WTC11 (cell line): Measurements from ENCODE around the gene MSL1. TPM values are rescaled to one million over a fixed set of nuclear protein-coding genes. Genes with fewer than 3 reads are reported as not detected.

ENCODE experiments used
- ATAC-seq: fragments of 200-7000 bp; cut with Tn5 transposase; 2 replicates; pipeline ENCODE4 v1.10.0; 2021; ENCODE audit warnings: mild to moderate bottlenecking, moderate library complexity
- CTCF ChIA-PET: fragments of 300-600 bp; sonication (Branson Sonifier 250); formaldehyde crosslinking; loops from one replicate; lab custom pipeline; 2021; ENCODE audit warnings: antibody characterized with exemption; lab: Charles Lee
- POLR2A ChIA-PET: fragments of 350-600 bp; sonication (Branson Sonifier 250); formaldehyde crosslinking; loops from one replicate; lab custom pipeline; 2021; ENCODE audit warnings: antibody characterized with exemption; lab: Charles Lee
- DNase-seq: peaks from one replicate; pipeline ENCODE4 v3.0.0; 2021; ENCODE audit warnings: low spot score
- H3K27ac Mint-ChIP-seq: 2 replicates; pipeline ENCODE4 v1.8.0; 2021; ENCODE audit warnings: mixed read lengths
- H3K27me3 Mint-ChIP-seq: 2 replicates; pipeline ENCODE4 v1.8.0; 2021; ENCODE audit warnings: low read depth, mild to moderate bottlenecking, moderate library complexity, mixed read lengths
- H3K36me3 Mint-ChIP-seq: 2 replicates; pipeline ENCODE4 v1.8.0; 2021; ENCODE audit warnings: mixed read lengths
- H3K4me1 Mint-ChIP-seq: 2 replicates; pipeline ENCODE4 v1.8.0; 2022; ENCODE audit warnings: mixed read lengths
- H3K4me3 Mint-ChIP-seq: 2 replicates; pipeline ENCODE4 v1.8.0; 2021; ENCODE audit warnings: mild to moderate bottlenecking, moderate library complexity, mixed read lengths
- H3K9me3 Mint-ChIP-seq: 2 replicates; pipeline ENCODE4 v1.8.0; 2021; ENCODE audit warnings: mixed read lengths
- CREM ChIP-seq: sonication (generic); formaldehyde crosslinking; IDR thresholded peaks from 2 replicates; pipeline ENCODE4 v1.8.1; 2022; ENCODE audit warnings: mild to moderate bottlenecking, missing genetic modification reagents, moderate library complexity
- EMX1 ChIP-seq: fragments of 250-450 bp; sonication (Bioruptor Pico); IDR thresholded peaks from 2 replicates; pipeline ENCODE4 v1.8.0; 2021; ENCODE audit warnings: mild to moderate bottlenecking
- FOXP1 ChIP-seq: sonication (generic); formaldehyde crosslinking; IDR thresholded peaks from 2 replicates; pipeline ENCODE4 v1.8.0; 2022; ENCODE audit warnings: missing genetic modification reagents, mild to moderate bottlenecking, moderate library complexity, borderline replicate concordance
- SMAD3 ChIP-seq: sonication (generic); formaldehyde crosslinking; IDR thresholded peaks from 2 replicates; pipeline ENCODE4 v1.8.0; 2022; ENCODE audit warnings: missing genetic modification reagents, mild to moderate bottlenecking, borderline replicate concordance
- total RNA-seq: library from RNA; stranded (reverse); gene quantifications from 3 replicates; pipeline ENCODE4 v1.2.3, GENCODE V29; 2021
- TF ChIP-seq, protein P1 (sequence below): sonication (generic); formaldehyde crosslinking; IDR thresholded peaks from 2 replicates; pipeline ENCODE4 v1.8.1; 2023; ENCODE audit warnings: mild to moderate bottlenecking, missing genetic modification reagents
- TF ChIP-seq, protein P2 (sequence below): sonication (generic); formaldehyde crosslinking; IDR thresholded peaks from 2 replicates; pipeline ENCODE4 v1.8.1; 2023; ENCODE audit warnings: mild to moderate bottlenecking, missing genetic modification reagents, borderline replicate concordance
- TF ChIP-seq, protein P3 (sequence below): sonication (generic); formaldehyde crosslinking; IDR thresholded peaks from 2 replicates; pipeline ENCODE4 v1.8.0; 2022; ENCODE audit warnings: mild to moderate bottlenecking, missing genetic modification reagents
- TF ChIP-seq, protein P4 (sequence below): sonication (generic); formaldehyde crosslinking; IDR thresholded peaks from 2 replicates; pipeline ENCODE4 v1.8.1; 2023; ENCODE audit warnings: mild to moderate bottlenecking, moderate library complexity, missing genetic modification reagents
- TF ChIP-seq, protein P5 (sequence below): fragments of 250-450 bp; sonication (Bioruptor Pico); IDR thresholded peaks from 2 replicates; pipeline ENCODE4 v1.9.0; 2021; ENCODE audit warnings: mild to moderate bottlenecking, borderline replicate concordance
- TF ChIP-seq, protein P6 (sequence below): sonication (generic); formaldehyde crosslinking; IDR thresholded peaks from 2 replicates; pipeline ENCODE4 v1.8.1; 2023; ENCODE audit warnings: mild to moderate bottlenecking, missing genetic modification reagents, moderate library complexity
- TF ChIP-seq, protein P7 (sequence below): sonication (generic); formaldehyde crosslinking; IDR thresholded peaks from 2 replicates; pipeline ENCODE4 v1.8.1; 2023; ENCODE audit warnings: mild to moderate bottlenecking, missing genetic modification reagents, moderate library complexity
- TF ChIP-seq, protein P8 (sequence below): sonication (generic); formaldehyde crosslinking; IDR thresholded peaks from 2 replicates; pipeline ENCODE4 v1.8.0; 2022; ENCODE audit warnings: missing genetic modification reagents
- TF ChIP-seq, protein P9 (sequence below): fragments of 200-600 bp; IDR thresholded peaks from 2 replicates; pipeline ENCODE4 v1.8.0; 2022; ENCODE audit warnings: antibody characterized with exemption

MSL1 gene
- total RNA-seq, 1 experiment from 2014 or later: 78.1 TPM

DNA sequence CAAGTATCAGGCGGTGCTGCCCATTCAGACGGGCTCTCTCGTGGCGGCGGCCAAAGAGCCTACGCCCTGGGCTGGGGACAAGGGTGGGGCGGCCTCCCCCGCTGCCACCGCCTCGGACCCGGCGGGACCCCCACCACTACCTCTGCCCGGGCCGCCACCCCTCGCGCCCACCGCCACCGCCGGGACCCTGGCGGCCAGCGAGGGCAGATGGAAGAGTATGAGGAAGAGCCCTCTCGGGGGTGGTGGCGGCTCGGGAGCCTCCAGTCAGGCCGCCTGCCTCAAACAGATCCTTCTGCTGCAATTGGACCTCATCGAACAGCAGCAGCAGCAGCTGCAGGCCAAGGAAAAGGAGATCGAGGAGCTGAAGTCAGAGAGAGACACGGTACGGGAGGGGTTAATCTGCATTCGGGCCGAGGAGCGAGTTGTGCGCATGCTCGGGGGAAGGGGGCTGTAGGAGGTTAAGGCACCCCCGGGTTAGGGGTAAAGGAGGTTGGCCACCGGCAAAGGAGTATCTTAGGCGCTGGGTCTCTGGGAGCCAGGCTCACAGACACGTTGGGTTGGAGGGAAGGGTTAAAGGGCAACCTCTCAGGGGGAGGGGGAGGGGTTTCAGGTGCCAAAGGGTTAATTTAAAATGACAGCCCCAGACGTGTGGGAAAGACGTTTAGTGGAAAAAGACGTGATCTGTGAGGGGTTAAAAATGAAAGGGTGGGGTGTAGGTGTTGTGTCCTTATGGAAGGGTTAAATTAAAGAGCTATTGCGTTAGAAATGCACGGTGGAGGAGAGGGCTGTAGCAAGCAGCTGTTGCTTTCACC, 1.4 kb downstream of the MSL1 start:
- Mint-ChIP-seq H3K4me3 (peak overlapping the region; percentile 98), H3K36me3 (peaks cover 26% of the 10 kb centered on the region), H3K27ac (peak overlapping the region; percentile 99), H3K4me1 (peaks cover 23% of the 10 kb centered on the region), H3K27me3 (no peaks in the 10 kb centered on the region), H3K9me3 (no peaks in the 10 kb centered on the region)
- peak; percentile 60 for ATAC-seq
- POLR2A ChIA-PET: interaction anchor here (0.7 to 3.1 kb wide), 12 partner anchors 11 to 96 kb away, joined by 3 to 28 read pairs (median 4); partner anchors contain the start of genes CASC3, MED24, NR1D1 and THRA
- DNase-seq: peak; percentile 82
- CTCF ChIA-PET: interaction anchor here (0.6 to 5.3 kb wide), 16 partner anchors 12 to 495 kb away, joined by 3 to 120 read pairs (median 4); partner anchors contain the start of genes NR1D1, PSMD3 and THRA
- TF ChIP-seq, protein P1, sequence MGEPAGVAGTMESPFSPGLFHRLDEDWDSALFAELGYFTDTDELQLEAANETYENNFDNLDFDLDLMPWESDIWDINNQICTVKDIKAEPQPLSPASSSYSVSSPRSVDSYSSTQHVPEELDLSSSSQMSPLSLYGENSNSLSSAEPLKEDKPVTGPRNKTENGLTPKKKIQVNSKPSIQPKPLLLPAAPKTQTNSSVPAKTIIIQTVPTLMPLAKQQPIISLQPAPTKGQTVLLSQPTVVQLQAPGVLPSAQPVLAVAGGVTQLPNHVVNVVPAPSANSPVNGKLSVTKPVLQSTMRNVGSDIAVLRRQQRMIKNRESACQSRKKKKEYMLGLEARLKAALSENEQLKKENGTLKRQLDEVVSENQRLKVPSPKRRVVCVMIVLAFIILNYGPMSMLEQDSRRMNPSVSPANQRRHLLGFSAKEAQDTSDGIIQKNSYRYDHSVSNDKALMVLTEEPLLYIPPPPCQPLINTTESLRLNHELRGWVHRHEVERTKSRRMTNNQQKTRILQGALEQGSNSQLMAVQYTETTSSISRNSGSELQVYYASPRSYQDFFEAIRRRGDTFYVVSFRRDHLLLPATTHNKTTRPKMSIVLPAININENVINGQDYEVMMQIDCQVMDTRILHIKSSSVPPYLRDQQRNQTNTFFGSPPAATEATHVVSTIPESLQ (CRISPR knock-in tag): no peak
- TF ChIP-seq, protein P2, sequence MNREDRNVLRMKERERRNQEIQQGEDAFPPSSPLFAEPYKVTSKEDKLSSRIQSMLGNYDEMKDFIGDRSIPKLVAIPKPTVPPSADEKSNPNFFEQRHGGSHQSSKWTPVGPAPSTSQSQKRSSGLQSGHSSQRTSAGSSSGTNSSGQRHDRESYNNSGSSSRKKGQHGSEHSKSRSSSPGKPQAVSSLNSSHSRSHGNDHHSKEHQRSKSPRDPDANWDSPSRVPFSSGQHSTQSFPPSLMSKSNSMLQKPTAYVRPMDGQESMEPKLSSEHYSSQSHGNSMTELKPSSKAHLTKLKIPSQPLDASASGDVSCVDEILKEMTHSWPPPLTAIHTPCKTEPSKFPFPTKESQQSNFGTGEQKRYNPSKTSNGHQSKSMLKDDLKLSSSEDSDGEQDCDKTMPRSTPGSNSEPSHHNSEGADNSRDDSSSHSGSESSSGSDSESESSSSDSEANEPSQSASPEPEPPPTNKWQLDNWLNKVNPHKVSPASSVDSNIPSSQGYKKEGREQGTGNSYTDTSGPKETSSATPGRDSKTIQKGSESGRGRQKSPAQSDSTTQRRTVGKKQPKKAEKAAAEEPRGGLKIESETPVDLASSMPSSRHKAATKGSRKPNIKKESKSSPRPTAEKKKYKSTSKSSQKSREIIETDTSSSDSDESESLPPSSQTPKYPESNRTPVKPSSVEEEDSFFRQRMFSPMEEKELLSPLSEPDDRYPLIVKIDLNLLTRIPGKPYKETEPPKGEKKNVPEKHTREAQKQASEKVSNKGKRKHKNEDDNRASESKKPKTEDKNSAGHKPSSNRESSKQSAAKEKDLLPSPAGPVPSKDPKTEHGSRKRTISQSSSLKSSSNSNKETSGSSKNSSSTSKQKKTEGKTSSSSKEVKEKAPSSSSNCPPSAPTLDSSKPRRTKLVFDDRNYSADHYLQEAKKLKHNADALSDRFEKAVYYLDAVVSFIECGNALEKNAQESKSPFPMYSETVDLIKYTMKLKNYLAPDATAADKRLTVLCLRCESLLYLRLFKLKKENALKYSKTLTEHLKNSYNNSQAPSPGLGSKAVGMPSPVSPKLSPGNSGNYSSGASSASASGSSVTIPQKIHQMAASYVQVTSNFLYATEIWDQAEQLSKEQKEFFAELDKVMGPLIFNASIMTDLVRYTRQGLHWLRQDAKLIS (CRISPR knock-in tag): no peak
- TF ChIP-seq, protein P3, sequence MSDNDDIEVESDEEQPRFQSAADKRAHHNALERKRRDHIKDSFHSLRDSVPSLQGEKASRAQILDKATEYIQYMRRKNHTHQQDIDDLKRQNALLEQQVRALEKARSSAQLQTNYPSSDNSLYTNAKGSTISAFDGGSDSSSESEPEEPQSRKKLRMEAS (CRISPR knock-in tag): 0 out of 2 replicates have a peak, but pooled peaks have one; percentile 13
- peak; percentile 30; the same call in 1 of the 2 replicates for TF ChIP-seq FOXP1 (CRISPR knock-in tag)
- no peak for TF ChIP-seq CREM (CRISPR knock-in tag)
- TF ChIP-seq, protein P4, sequence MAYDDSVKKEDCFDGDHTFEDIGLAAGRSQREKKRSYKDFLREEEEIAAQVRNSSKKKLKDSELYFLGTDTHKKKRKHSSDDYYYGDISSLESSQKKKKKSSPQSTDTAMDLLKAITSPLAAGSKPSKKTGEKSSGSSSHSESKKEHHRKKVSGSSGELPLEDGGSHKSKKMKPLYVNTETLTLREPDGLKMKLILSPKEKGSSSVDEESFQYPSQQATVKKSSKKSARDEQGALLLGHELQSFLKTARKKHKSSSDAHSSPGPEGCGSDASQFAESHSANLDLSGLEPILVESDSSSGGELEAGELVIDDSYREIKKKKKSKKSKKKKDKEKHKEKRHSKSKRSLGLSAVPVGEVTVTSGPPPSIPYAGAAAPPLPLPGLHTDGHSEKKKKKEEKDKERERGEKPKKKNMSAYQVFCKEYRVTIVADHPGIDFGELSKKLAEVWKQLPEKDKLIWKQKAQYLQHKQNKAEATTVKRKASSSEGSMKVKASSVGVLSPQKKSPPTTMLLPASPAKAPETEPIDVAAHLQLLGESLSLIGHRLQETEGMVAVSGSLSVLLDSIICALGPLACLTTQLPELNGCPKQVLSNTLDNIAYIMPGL (CRISPR knock-in tag): peak; percentile 87; the same call in 1 of the 2 replicates
- TF ChIP-seq, protein P5, sequence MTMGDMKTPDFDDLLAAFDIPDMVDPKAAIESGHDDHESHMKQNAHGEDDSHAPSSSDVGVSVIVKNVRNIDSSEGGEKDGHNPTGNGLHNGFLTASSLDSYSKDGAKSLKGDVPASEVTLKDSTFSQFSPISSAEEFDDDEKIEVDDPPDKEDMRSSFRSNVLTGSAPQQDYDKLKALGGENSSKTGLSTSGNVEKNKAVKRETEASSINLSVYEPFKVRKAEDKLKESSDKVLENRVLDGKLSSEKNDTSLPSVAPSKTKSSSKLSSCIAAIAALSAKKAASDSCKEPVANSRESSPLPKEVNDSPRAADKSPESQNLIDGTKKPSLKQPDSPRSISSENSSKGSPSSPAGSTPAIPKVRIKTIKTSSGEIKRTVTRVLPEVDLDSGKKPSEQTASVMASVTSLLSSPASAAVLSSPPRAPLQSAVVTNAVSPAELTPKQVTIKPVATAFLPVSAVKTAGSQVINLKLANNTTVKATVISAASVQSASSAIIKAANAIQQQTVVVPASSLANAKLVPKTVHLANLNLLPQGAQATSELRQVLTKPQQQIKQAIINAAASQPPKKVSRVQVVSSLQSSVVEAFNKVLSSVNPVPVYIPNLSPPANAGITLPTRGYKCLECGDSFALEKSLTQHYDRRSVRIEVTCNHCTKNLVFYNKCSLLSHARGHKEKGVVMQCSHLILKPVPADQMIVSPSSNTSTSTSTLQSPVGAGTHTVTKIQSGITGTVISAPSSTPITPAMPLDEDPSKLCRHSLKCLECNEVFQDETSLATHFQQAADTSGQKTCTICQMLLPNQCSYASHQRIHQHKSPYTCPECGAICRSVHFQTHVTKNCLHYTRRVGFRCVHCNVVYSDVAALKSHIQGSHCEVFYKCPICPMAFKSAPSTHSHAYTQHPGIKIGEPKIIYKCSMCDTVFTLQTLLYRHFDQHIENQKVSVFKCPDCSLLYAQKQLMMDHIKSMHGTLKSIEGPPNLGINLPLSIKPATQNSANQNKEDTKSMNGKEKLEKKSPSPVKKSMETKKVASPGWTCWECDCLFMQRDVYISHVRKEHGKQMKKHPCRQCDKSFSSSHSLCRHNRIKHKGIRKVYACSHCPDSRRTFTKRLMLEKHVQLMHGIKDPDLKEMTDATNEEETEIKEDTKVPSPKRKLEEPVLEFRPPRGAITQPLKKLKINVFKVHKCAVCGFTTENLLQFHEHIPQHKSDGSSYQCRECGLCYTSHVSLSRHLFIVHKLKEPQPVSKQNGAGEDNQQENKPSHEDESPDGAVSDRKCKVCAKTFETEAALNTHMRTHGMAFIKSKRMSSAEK (CRISPR knock-in tag): no peak
- TF ChIP-seq, protein P6, sequence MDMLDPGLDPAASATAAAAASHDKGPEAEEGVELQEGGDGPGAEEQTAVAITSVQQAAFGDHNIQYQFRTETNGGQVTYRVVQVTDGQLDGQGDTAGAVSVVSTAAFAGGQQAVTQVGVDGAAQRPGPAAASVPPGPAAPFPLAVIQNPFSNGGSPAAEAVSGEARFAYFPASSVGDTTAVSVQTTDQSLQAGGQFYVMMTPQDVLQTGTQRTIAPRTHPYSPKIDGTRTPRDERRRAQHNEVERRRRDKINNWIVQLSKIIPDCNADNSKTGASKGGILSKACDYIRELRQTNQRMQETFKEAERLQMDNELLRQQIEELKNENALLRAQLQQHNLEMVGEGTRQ: no peak
- no peak for TF ChIP-seq SMAD3 (CRISPR knock-in tag)
- no peak for TF ChIP-seq EMX1
- TF ChIP-seq, protein P7, sequence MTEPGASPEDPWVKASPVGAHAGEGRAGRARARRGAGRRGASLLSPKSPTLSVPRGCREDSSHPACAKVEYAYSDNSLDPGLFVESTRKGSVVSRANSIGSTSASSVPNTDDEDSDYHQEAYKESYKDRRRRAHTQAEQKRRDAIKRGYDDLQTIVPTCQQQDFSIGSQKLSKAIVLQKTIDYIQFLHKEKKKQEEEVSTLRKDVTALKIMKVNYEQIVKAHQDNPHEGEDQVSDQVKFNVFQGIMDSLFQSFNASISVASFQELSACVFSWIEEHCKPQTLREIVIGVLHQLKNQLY: no peak
- TF ChIP-seq, protein P8, sequence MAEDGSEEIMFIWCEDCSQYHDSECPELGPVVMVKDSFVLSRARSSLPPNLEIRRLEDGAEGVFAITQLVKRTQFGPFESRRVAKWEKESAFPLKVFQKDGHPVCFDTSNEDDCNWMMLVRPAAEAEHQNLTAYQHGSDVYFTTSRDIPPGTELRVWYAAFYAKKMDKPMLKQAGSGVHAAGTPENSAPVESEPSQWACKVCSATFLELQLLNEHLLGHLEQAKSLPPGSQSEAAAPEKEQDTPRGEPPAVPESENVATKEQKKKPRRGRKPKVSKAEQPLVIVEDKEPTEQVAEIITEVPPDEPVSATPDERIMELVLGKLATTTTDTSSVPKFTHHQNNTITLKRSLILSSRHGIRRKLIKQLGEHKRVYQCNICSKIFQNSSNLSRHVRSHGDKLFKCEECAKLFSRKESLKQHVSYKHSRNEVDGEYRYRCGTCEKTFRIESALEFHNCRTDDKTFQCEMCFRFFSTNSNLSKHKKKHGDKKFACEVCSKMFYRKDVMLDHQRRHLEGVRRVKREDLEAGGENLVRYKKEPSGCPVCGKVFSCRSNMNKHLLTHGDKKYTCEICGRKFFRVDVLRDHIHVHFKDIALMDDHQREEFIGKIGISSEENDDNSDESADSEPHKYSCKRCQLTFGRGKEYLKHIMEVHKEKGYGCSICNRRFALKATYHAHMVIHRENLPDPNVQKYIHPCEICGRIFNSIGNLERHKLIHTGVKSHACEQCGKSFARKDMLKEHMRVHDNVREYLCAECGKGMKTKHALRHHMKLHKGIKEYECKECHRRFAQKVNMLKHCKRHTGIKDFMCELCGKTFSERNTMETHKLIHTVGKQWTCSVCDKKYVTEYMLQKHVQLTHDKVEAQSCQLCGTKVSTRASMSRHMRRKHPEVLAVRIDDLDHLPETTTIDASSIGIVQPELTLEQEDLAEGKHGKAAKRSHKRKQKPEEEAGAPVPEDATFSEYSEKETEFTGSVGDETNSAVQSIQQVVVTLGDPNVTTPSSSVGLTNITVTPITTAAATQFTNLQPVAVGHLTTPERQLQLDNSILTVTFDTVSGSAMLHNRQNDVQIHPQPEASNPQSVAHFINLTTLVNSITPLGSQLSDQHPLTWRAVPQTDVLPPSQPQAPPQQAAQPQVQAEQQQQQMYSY (CRISPR knock-in tag): no peak
- TF ChIP-seq, protein P9, sequence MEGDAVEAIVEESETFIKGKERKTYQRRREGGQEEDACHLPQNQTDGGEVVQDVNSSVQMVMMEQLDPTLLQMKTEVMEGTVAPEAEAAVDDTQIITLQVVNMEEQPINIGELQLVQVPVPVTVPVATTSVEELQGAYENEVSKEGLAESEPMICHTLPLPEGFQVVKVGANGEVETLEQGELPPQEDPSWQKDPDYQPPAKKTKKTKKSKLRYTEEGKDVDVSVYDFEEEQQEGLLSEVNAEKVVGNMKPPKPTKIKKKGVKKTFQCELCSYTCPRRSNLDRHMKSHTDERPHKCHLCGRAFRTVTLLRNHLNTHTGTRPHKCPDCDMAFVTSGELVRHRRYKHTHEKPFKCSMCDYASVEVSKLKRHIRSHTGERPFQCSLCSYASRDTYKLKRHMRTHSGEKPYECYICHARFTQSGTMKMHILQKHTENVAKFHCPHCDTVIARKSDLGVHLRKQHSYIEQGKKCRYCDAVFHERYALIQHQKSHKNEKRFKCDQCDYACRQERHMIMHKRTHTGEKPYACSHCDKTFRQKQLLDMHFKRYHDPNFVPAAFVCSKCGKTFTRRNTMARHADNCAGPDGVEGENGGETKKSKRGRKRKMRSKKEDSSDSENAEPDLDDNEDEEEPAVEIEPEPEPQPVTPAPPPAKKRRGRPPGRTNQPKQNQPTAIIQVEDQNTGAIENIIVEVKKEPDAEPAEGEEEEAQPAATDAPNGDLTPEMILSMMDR: no peak
